Glomerular visceral epithelial cell (primary cell): ENCODE results near the gene TBC1D24.

Experiments used
- DNase-seq: peaks from one replicate; pipeline ENCODE4 v3.0.0-alpha.2; 2016; ENCODE audit errors: extremely low spot score

TBC1D24 gene

DNA sequence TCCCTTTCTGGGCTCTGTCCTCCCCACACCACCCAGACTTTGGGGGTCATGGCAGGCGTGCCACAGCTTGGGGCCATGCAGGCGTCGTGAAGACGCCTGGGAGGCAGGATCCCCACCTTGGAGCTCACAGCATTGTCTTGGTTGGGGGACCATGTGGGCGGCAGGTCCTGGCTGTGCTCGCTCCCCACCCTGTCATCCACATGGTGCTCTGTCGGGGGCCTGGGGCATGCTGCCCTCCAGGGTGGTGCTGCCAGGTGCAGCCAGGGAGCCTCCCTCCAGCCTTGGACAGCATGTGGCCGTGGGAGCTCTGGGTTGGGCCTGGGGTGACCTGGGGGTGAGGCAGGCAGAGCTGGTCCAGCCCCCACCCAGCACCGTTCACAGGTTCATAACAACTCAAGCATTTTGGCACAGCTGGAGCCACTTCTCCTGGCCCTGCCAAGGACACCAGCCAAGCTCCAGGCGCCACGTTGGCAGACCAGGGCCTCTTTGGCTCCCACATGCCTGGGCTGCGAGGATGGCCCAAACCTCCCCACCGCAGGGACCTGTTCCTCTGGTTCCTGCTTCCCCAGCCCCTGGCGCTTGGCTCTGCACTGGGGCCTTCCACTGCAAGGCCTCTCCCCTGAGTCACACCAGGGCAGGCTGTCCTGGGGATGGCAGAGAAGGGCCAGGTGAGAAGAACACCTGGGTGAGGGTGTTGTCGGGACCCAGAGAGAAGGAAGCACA, 23.8 kb downstream of the TBC1D24 start:
- no peak for DNase-seq

DNA sequence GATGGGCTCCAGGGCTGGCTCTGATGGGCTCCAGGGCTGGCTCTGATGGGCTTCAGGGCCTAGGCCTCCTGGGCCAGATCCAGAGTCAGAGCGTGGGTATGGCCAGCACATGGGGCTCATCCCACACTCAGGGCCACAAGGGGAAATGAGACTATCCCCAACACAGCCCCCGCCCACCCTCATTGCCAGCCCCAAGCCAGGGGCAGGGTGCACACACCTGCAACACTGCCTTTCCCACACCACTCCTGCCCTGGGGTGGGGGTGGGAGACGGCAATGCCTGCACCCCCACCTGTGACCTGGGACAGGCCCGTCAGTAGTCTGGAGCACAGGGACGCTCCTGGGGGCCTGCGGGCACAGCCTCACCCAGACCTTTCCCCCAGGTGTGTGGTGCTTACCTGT, 24.5 kb downstream of the TBC1D24 start:
- DNase-seq: no peak

DNA sequence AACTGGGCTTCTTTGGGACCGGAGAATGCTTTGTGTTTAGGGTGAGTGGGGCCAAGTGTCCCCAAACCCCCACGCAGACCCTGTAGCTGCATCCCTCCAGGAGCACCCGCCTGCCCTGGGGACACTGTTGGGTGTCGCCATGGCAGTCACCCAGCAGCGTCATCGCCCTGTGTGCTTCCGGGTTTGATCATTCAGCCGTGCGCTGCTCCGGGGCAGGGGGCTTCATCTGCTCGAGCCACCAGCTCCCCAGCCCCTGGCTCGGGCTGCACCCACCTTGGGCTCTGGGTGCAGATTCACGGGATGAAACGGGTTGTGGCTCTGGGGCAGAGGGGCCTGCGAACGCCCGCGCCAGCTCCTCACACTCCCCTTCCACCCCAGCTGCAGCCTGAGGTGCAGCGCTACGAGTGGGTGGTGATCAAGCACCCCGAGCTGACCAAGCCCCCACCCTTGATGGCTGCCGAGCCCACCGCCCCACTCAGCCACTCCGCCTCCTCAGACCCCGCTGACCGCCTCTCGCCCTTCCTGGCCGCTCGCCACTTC, 25.0 kb downstream of the TBC1D24 start:
- DNase-seq: no peak

DNA sequence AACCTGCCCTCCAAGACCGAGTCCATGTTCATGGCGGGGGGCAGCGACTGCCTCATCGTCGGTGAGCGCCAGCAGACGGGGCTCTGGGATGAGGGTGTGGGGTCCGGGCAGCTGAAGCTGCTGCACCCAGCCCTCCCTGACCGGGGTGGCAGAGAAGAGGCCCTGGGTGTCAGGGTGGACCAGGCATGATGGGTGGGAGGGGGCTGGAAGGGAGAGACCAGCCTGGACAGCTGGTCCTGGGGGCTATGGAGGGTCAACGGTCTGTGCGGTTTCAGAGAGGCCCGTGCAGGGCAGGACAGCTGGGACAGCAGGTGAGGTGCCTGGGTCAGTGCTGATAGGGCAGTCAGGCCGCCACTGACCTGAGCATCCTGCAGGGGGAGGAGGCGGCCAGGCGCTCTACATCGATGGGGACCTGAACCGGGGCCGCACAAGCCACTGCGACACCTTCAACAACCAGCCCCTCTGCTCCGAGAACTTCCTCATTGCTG, 25.5 kb downstream of the TBC1D24 start:
- no peak for DNase-seq

DNA sequence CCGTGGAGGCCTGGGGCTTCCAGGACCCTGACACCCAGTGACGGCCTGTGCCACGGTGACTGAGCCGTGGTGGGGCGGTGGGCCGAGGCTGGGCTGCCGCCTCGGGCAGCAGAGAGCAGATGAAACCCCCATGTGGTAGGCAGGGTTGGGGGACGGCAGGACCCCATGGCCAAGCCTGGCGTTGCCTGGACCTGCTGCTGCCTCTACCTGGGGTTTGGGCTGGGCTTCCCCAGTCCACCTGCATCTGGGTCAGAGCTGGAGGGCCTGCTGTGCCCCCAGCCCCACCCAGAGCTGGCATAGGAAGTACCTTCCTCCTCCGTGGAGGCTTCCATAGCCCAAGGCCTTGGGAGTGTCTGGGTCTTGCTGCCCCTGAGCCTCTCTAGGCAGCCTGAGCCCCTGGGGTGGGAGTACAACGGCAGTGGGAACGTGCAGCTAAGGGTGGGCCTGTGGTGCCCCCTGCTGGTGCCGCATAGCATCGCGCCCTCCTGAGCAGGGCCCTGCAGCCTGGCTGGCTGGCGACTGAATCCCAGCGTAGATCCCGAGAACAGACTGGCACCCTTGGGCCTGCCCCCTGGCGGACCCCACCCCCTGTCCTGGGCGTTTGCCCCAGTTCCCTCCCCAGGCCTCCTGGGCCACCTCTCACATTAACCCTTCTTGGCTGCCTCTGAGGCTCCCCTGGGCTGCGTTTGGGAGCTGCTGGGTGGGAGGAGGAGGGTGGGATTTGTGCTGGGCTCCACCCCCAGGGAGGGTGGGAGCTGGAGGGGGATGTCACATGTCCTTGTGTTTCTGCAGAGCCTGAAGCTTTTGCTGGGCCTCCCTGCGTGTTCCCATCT, 26.2 kb downstream of the TBC1D24 start:
- peak; percentile 83 for DNase-seq

DNA sequence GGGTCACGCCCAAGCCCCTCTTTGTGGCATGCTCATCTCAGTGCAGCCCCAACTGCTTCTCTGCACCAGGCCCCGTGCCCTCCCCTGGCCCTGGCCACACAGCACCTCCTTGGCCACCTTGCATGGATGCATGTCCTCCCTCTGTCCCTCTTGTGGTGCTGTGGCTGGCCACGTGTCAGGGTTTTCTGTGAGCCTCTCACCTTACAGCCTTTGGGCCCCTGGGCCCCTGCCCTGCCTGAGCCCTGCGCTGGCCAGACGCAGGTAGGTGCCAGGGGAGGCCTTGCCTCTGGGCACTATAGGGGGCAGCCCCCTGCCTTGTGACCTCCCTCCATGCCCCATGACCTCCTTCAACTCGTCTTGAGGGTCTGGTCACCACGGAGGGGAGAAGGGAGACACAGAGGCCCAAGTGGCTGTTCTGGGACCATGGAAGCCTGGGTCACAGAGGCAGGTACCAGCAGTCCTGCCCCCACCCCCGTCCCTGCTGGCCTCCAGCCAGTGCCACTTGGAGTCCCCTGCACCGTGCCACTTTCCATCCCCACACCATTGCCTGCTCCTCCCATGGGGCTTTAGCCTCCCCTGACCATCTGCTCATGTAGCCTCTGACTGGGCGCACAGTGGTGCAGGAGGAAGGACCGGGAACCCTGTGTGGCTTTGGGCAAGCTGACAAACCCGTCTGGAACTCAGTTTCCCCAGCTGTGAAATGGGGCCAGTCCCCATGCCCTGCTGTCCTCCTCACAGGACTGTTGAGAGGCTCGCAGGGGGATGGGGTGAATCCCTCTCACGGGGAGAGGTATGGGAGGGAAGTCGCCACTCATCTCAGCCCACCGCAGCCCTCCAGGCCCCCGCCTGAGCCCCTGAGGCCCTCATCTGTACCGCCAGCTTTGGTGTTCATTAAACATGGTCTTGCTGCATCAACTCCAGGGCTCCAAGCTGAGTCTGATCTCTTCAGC, 27.3 kb downstream of the TBC1D24 start:
- DNase-seq: no peak

DNA sequence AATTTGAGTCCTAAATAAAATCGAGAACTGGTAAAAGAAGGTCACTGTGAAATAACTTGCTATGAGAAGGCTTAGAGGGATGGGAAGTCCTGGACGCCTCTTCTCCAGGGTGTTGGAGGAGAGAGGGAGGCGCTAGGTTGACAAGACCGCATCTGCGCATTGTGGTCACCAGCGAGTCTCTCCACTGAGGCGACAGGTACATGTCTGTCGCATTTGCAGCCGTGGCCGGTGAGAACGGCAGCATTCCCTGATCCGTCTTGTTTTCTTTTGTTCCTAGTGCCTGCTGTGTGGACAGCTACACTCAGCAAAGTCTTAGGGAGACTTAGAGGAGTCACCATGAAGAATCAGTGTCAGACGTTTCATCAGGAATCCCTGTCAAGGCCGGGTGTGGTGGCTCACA, 30.8 kb downstream of the TBC1D24 start:
- no peak for DNase-seq

DNA sequence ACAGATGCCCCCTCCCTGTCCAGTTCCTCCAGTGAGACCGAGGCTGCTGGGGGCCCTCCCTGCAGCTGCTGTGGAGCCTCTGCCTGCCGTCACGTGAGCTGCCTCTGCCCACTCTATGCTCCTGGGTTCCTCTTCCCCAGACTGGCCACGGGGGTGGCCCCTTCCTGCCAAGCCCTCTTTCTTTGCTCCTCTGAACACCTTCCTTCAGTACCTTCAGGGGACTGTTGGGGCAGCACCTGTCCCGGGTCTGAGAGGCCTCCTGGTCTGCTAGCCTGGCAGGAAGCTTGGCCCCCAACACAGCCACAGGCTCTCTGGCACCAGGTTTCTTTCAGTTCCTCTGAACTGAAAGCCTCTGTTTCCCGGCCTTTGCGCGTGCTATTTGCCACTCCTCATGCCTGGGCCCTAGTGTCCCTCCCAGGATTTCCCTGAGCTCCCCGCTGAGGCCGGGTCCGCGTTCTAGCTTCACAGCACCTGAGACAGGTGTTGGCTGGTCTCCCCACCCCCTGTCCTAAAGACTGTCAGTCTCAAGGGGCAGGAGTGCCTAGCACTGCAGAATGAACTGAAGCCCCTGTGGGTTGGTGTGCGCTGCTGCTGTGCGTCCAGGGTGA, 32.2 kb downstream of the TBC1D24 start:
- DNase-seq: no peak

DNA sequence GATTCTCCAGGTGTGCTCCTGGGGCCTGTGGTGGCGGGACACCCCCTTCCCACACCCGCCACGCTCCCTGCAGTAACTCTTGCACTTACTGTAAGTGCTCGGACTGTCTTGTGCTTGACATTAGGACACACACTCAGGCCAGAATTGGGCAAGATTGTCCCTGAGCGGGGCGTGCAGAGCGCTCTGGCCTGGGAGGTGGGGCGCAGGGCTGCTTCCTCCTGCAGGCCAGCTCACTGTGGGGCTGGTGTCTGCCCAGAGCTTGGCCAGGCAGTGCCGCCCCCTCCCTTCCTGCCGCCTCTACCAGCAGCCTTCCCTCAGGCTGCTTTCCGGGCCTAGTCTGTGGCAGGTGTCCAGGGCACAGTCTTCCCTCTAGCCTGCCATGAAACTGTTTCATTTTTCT, 32.7 kb downstream of the TBC1D24 start:
- no peak for DNase-seq

DNA sequence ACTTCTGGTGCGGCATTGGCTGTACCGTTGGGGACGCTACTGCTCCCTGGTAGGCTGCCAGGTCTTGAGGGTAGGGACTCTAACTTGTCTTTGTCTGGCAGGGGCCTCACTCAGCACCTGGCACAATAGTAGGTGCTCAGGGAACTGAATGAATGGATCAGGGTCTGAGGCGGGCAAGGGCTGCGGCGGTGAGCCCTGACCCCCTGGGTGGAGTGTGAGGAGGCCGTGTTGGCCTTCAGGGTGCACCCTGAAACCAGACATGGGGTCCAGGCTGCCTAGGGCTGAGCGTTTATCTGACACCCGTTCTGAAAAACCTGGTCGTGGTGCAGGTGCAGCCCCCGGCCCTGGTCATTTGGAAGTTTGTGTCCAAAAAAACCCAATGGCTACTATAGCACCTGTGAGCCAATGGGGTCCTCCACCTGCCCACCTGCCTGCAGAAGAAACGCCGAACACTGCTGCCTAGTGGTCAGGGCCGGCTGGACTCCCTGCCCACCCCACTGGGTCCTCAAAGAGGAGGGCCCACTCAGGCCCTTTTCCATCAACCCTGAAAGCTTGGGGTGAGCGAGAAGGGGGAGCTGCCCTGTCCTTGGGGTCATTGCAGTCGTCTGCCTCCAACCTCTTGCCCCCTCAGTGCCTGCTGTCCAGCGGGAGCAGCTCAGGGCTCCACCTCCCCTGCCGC, 33.9 kb downstream of the TBC1D24 start:
- no peak for DNase-seq

DNA sequence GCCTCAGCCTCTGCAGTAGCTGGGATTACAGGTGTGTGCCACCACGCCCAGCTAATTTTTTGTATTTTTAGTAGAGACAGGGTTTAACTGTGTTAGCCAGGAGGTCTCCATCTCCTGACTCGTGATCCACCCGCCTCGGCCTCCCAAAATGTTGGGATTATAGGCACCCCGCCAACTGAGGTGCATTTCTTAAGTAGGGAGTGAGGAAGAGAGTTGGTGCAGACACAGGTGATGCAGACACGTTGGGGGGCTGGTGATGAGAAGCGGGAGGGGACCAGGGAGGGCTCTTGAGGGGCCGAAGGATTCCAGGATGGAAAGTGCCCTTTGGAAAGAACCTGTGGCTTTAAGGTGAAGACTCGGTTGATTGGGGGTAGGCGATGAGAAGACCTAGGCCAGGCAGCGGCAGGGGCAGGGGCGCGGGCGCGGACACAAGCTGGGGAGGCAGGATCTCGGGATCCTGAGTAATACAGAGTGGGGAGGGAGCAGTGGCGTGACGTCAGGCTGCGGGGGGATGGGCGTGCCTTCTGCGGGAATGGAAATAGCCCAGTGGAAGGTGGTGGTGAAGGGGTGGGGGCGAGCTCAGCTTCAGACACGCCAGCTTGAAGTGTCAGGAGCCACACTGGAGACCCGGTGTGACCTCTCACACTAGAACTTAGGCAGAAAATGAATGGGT, 36.3 kb downstream of the TBC1D24 start:
- peak; percentile 32 for DNase-seq

DNA sequence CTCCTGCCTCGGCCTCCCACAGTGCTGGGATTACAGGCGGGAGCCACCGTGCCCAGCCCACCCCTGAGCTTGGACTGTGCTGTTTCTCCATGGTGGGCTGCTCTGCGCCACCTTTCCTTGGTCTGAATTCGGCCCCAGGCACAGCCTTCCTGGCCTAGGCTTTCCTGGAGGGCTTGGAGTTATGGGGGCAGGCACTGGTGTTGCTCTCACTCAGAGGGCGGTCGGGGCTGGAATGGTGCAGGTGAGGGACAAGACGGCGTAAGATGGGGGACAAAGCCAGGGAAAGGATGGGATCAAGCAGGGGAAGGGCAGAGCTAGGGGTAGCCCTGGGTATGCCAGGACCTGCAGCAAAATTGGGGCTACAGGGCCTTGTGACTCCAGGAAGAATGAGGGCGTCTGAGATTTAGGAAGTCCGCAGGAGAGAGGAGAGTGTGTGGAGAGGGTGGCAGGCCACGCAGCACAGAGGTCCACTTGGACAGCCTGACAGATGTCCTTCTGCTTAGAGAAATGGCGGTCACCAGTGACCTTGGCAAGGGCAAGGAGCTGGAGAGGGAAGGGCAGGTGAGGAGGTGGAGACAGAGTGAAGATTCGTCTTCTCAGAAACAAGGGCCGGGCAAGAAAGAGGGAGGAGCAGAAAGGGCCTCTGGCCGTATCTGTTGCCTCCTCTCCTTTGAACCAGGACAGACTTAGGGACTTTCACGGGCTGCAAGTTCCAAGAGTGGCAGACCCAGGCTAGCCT, 37.2 kb downstream of the TBC1D24 start:
- DNase-seq: no peak

DNA sequence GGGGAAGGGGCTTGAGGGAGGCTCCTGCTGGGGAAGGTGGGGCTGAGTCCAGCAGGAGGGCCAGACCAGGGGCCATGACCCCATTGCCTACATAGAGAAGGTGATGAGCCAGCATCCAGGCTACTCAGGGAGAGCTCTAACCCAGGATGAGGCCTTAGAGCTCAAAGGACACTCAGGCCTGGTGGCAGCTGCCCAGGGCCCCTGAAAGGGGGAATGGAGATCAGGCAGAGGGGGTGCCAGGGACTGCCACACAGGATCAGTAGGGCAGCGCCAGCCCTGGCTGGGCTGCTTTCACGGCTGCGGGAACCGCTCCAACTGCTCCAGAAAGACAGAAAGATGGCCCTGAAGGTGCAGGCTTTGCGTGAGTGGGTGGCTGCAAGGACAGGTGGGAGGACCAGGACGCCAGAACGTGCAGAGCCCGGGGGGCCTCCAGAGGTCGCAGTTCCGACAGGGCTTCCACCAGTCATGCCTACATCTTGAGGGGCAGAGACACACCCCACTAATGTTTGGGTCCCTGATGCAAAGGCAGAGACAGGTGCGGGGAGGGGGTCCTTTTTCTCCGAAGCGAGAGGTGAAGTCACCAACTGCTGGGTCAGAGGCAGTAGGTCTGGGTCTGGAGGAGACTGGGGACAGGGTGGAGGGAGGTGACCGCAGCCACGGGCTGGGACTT, 37.9 kb downstream of the TBC1D24 start:
- DNase-seq: no peak

DNA sequence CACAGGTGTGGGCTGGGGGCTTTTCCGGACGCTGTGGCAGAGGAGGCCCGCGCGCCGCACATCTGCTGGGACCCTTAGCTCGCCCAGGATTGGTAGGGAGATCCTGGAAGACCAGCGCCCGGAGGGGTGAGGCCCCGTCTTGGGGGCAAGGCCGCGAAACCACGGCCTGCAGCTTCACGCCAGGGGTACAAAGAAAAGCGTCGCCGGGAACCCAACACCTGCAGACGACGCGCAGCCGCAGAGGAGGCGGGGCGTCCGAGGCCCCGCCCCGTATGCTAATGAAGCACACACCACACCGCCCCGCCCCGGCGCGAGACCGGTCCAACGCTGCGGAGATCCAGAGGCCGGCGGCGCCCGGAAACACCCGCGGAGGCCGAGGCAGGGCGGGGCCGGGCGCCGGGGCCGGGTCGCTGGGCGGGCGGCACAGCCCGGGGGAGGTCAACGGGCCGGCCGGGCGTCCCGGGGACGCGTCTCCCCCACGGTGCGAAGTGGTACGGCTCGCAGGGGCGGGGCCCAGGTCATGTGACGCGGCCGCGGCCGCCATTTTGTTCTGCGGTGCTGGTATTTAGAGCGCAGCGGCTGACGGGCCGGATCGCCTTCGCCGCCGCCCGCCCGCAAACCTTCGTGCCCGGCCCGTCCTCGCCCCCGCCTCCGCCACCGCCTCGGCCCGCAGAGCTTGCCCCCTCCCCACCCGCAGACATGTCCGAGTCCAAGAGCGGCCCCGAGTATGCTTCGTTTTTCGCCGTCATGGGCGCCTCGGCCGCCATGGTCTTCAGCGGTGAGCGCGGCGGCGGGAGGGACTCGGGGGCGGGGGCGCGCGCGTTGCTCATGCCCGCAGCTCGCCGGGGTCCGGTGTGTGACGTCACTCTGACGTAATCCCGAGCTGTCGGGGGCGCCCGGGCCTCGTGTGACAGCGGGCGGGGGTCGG, 38.7 kb downstream of the TBC1D24 start, which contains the start of gene ATP6V0C:
ATP6V0C (plus strand) TSS at position 548 of the 928 bp plus-strand sequence; CDS start at position 700, 152 bp downstream.
- DNase-seq: peak; percentile 91

DNA sequence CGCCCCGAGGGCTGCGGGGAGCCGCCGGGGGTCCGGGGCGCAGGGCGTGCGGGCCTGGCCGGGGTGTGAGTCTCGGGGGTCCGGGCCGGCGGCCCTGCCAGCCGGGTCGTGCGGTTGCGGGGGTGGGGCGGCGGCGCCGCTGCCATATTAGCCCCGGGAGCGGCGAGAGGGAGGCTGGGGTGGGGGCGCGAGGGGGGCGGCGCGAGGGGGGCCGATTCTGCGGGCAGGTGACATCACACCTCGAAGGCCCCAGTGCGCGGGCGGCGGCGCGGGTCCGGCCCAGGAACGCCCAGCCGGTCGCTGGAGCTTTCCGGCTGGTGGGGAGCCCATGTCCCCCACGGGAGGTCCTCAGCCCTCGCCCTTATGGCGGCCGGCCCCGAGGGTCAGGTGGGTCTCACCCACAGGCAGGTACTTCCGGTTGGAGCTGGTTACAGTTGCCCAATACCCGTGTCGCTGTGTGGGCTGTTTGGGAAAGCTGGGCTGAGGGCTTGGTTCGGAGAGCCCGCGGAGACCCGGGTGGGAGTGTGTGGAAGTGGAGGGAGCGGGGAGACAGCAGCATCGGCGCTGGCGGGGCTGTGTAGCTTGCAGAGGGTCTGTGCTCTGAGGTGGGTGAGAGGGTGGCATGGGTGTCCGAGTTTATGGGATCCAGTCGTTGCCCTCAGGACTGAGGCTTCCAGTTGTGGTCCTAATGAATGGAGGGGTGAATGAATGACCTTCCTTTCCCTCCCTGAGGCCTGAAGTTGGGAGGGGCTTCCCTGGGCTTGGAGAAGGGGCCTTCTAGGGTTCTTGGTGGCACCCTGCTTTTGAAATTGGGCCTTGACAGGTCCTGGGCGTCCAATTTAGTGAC, 39.6 kb downstream of the TBC1D24 start:
- no peak for DNase-seq

DNA sequence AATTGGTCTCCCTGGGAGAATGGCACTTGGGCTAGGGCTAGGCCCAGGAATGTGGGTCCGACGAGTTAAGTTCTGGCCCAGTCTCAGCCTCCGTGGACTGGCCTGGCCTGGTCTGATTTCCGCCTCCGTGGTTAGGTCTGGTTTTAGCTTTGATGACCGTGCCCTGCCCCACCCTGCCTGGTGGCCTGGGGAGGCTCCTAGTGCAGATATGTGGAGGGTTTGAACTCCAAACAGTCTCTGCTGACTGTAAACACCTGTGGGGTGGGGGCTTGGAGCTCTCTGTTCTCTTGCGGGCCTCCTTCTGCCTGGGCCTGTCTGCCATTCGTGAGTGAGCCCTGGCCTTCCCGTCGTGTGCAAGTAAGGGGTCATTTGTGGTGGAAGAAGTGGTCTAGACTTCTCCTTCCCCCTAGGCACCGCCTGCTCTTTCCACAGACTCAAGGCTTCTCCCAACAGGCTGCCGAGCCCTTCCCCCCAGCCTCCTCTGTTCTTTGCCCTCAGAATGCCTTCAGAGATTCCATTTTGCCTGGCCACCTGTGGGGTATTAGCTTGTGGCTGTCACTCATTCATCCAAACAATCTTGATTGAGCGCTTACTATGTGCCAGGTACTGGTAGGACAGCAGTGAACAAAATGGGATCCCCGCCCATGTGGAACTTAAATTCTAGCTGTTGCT, 40.4 kb downstream of the TBC1D24 start:
- DNase-seq: no peak
